ENCODE results near the gene CASQ2. TPM values are rescaled to one million over a fixed set of nuclear protein-coding genes. Genes with fewer than 3 reads are reported as not detected.

CASQ2 gene
- total and polyA plus RNA-seq, 9 of the 15 experiments (the other 6 are each of a cell fraction or from before 2014, with no cell fraction given), result not detected

- ChIA-PET POLR2A (interaction anchor here (0.6 kb wide), 1 partner anchor 186 kb away, joined by 3 read pairs; no protein-coding TSS in a partner anchor), CTCF (ENCODE audit: low intra/inter-chr PET ratio) (no interaction called here)
- ATAC-seq (no peak), DNase-seq (ENCODE audit: extremely low read depth in 1 of 4, low spot score in 3 of 4) (no peak), FAIRE-seq (no peak)
- no TSS peak for BruUV-seq (replicated peaks)
- Histone ChIP-seq H3K4me2 (ENCODE audit: insufficient read depth, low read length) (no peak overlapping the region), H3K4me3 (no peak overlapping the region), H3K27ac (ENCODE audit: extremely low read depth, low read depth, low read length) (no peak overlapping the region), H3K9ac (ENCODE audit: insufficient read depth in 1 of 2, low read depth in 2 of 2, low read length in 2 of 2) (no peak overlapping the region), H2AFZ (ENCODE audit: low read depth, low read length) (no peak overlapping the region), H3K9me1 (ENCODE audit: control insufficient read depth, insufficient read depth, low read length) (no peaks in the 10 kb centered on the region), H3K9me3 (replicated peaks; ENCODE audit: control insufficient read depth, insufficient read depth, low read depth, low read length) (no peaks in the 10 kb centered on the region), H4K20me1 (replicated peaks; ENCODE audit: control insufficient read depth, insufficient read depth, low read length) (no peaks in the 10 kb centered on the region), H3K4me1 (replicated peaks in 1 of 2; ENCODE audit: control insufficient read depth in 2 of 2, insufficient read depth in 2 of 2, low read length in 2 of 2) (no peaks in the 10 kb centered on the region), H3K79me2 (ENCODE audit: control insufficient read depth, insufficient read depth, low read length) (no peaks in the 10 kb centered on the region), H3K36me3 (ENCODE audit: control insufficient read depth, insufficient read depth, low read length) (no peaks in the 10 kb centered on the region), H3K27me3 (ENCODE audit: control insufficient read depth in 2 of 2, insufficient read depth in 2 of 2, low read length in 2 of 2) (peaks cover 0 to 9% of the 10 kb centered on the region in 2 experiments; a peak in 1 of 5 replicates)
- WGBS (ENCODE audit: insufficient coverage, low coverage, missing lambda C conversion rate), result 0% methylated on average over 3 of the region's 3 CpGs
- in situ Hi-C loops (cut with MboI), result no loop called here
- TF ChIP-seq CBFB (CRISPR knock-in tag; IDR thresholded peaks at IDR 0.05), result no peak
- TF ChIP-seq HMGN3 (IDR thresholded peaks at IDR 0.05; ENCODE audit: borderline replicate concordance, extremely low read depth, insufficient read length, low read depth, low read length), result no peak
- intact Hi-C loops (cut with micrococcal nuclease), result no loop called here
Observed at GRCh38 chr1:115791816-115792215, 23.3 kb upstream of the CASQ2 start.

GRCh38 chr1:115790846-115791245 is 22.3 kb upstream of the CASQ2 start:
- ATAC-seq, result no peak
- no TSS peak for BruUV-seq (replicated peaks)
- no peaks in the 10 kb centered on the region for H3K9me1 ChIP-seq (ENCODE audit: control insufficient read depth, insufficient read depth, low read length)

More at GRCh38 chr1:115790846-115791245, 22.3 kb upstream of the CASQ2 start:
- Histone ChIP-seq H2AFZ (ENCODE audit: low read depth, low read length) (no peak overlapping the region), H3K9me3 (replicated peaks; ENCODE audit: control insufficient read depth, insufficient read depth, low read depth, low read length) (no peaks in the 10 kb centered on the region), H3K4me2 (ENCODE audit: insufficient read depth, low read length) (no peak overlapping the region), H3K4me3 (no peak overlapping the region), H3K27ac (ENCODE audit: extremely low read depth, low read depth, low read length) (no peak overlapping the region), H3K79me2 (ENCODE audit: control insufficient read depth, insufficient read depth, low read length) (no peaks in the 10 kb centered on the region), H3K27me3 (ENCODE audit: control insufficient read depth in 2 of 2, insufficient read depth in 2 of 2, low read length in 2 of 2) (peaks cover 0 to 9% of the 10 kb centered on the region in 2 experiments; a peak in 1 of 5 replicates), H3K4me1 (replicated peaks in 1 of 2; ENCODE audit: control insufficient read depth in 2 of 2, insufficient read depth in 2 of 2, low read length in 2 of 2) (no peaks in the 10 kb centered on the region), H4K20me1 (replicated peaks; ENCODE audit: control insufficient read depth, insufficient read depth, low read length) (no peaks in the 10 kb centered on the region), H3K9ac (ENCODE audit: insufficient read depth in 1 of 2, low read depth in 2 of 2, low read length in 2 of 2) (no peak overlapping the region), H3K36me3 (ENCODE audit: control insufficient read depth, insufficient read depth, low read length) (no peaks in the 10 kb centered on the region)
- CTCF ChIA-PET (ENCODE audit: low intra/inter-chr PET ratio), result no interaction called here
- DNase-seq (ENCODE audit: extremely low read depth in 1 of 4, low spot score in 3 of 4) (no peak), FAIRE-seq (no peak)
- no peak for TF ChIP-seq DLX4 (CRISPR knock-in tag; IDR thresholded peaks at IDR 0.05)
- TF ChIP-seq RBM25 (IDR thresholded peaks at IDR 0.05; ENCODE audit: low read depth, low read length, severe bottlenecking), result no peak
- no peak for TF ChIP-seq LCOR (CRISPR knock-in tag; IDR thresholded peaks at IDR 0.05)
- no peak for TF ChIP-seq PYGO2 (tag; IDR thresholded peaks at IDR 0.05)
- TF ChIP-seq ZNF12 (CRISPR knock-in tag; IDR thresholded peaks at IDR 0.05), result no peak
- TF ChIP-seq ARHGAP35 (IDR thresholded peaks at IDR 0.05; ENCODE audit: partially characterized antibody), result no peak
- no peak for TF ChIP-seq GABPB1 (CRISPR knock-in tag; IDR thresholded peaks at IDR 0.05)
- POLR2A ChIA-PET, result interaction anchor here (0.7 kb wide), 1 partner anchor 91 kb away, joined by 3 read pairs; no protein-coding TSS in a partner anchor
- 2% methylated on average over 6 of the region's 6 CpGs for WGBS (ENCODE audit: insufficient coverage, low coverage, missing lambda C conversion rate)
- in situ Hi-C loops (cut with MboI) (no loop called here), intact Hi-C loops (cut with micrococcal nuclease) (no loop called here)

Measured in K562 (cell line).